ENCODE data around the gene EIF3CL. TPM values are rescaled to one million over a fixed set of nuclear protein-coding genes. Genes with fewer than 3 reads are reported as not detected.
A peak's percentile ranks its signal among the peaks of the same experiment; 100 is the strongest.
"Not testable (repeated sequence)": the region's sequence is repeated elsewhere in the genome, so short reads cannot be mapped to it uniquely, and the experiment has no call there.

EIF3CL gene, protein sequence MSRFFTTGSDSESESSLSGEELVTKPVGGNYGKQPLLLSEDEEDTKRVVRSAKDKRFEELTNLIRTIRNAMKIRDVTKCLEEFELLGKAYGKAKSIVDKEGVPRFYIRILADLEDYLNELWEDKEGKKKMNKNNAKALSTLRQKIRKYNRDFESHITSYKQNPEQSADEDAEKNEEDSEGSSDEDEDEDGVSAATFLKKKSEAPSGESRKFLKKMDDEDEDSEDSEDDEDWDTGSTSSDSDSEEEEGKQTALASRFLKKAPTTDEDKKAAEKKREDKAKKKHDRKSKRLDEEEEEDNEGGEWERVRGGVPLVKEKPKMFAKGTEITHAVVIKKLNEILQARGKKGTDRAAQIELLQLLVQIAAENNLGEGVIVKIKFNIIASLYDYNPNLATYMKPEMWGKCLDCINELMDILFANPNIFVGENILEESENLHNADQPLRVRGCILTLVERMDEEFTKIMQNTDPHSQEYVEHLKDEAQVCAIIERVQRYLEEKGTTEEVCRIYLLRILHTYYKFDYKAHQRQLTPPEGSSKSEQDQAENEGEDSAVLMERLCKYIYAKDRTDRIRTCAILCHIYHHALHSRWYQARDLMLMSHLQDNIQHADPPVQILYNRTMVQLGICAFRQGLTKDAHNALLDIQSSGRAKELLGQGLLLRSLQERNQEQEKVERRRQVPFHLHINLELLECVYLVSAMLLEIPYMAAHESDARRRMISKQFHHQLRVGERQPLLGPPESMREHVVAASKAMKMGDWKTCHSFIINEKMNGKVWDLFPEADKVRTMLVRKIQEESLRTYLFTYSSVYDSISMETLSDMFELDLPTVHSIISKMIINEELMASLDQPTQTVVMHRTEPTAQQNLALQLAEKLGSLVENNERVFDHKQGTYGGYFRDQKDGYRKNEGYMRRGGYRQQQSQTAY
- 10 to 100 TPM; 38.1 to 54.3 TPM for total RNA-seq
- 136 TPM for polyA plus RNA-seq (2013, experiment 1 of 2)
- polyA plus RNA-seq (2013, experiment 2 of 2): 124 TPM
- long read RNA-seq, experiment 1, partial matches to known transcripts: 45 of 47 reads
- long read RNA-seq, experiment 1, other reads (novel, unspliced or antisense): 2 of 47 reads
- long read RNA-seq, experiment 2, transcript EIF3CL-201 (21 exons, 3,085 nt): major isoform, 10 of 39 reads
- long read RNA-seq, experiment 2, partial matches to known transcripts: 26 of 39 reads
- long read RNA-seq, experiment 2, other reads (novel, unspliced or antisense): 2 of 39 reads
- long read RNA-seq, experiment 3, transcript EIF3CL-202 (21 exons, 3,053 nt): minor isoform, 5 of 127 reads
- long read RNA-seq, experiment 3, transcript EIF3CL-201 (21 exons, 3,085 nt): major isoform, 58 of 127 reads
- long read RNA-seq, experiment 3, partial matches to known transcripts: 46 of 127 reads
- long read RNA-seq, experiment 3, other reads (novel, unspliced or antisense): 18 of 127 reads
- long read RNA-seq, experiment 4, partial matches to known transcripts: 43 of 44 reads
- long read RNA-seq, experiment 4, other reads (novel, unspliced or antisense): 1 of 44 reads

DNA sequence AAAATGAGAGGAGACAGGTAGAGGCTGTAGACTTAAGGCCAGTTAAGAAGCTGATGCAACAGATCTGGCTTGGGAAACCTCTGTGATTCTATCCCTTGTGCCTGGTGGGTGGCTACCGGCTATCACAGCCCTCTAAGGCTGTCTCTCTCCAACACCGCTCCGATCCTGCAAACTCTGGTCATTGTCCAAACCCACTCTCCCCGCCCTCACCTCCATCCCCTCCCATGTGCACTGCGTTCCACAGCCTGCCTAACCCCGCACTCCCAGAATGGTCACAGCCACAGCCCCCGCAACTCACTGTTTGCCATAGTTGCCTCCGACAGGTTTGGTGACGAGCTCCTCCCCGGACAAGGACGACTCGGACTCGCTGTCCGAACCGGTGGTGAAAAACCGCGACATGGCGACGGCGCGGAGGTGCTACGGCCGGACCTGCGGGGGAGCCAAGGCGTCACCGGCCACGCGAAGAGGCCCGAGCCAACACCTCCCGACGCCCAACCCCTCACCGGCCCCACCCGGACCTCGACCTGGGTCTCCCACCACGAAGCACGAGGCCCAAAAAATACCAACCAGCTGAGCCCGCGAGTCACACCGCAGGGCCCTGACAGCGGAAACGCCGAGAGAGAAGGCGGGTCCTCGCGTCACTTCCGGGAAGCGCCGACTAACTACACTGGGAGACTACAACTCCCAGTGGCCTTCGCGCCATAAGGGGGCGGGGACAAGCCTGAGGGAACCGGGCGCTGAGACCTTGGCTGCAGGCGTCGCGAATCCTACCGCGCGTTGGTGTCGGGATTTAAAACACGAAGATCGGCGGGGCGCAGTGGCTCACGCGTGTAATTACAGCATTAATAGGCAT is at the start of gene EIF3CL:
EIF3CL (minus strand) TSS at position 622 of the 853 bp plus-strand sequence; CDS start at position 399, 223 bp downstream.
- H3K4me1 Mint-ChIP-seq; H3K4me3 ChIP-seq (ENCODE audit: low read length); H3K4me1 ChIP-seq (ENCODE audit: control insufficient read depth, insufficient read depth, low read length); H3K36me3 Mint-ChIP-seq (ENCODE audit: low read depth); H3K27ac ChIP-seq (ENCODE audit: low read depth, low read length); H3K27me3 ChIP-seq (ENCODE audit: control insufficient read depth, insufficient read depth, low read length, poor library complexity, severe bottlenecking); H3K27me3 Mint-ChIP-seq (ENCODE audit: insufficient read depth); H3K36me3 ChIP-seq (ENCODE audit: control insufficient read depth, insufficient read depth, low read length); H3K9me3 ChIP-seq (ENCODE audit: control insufficient read depth, low read length); H3K9ac ChIP-seq (ENCODE audit: extremely low read depth, low read length, poor library complexity, severe bottlenecking); H3K9me3 Mint-ChIP-seq; DNase-seq; H3K27ac Mint-ChIP-seq: not testable (repeated sequence)
- H3K4me3 Mint-ChIP-seq: peak within 1 kb of the TSS; percentile 50
- WGBS, 2 experiments (ENCODE audit: insufficient coverage in 1 of 2, insufficient read length in 1 of 2): no CpG with 5 or more reads among the region's 66 CpGs

DNA sequence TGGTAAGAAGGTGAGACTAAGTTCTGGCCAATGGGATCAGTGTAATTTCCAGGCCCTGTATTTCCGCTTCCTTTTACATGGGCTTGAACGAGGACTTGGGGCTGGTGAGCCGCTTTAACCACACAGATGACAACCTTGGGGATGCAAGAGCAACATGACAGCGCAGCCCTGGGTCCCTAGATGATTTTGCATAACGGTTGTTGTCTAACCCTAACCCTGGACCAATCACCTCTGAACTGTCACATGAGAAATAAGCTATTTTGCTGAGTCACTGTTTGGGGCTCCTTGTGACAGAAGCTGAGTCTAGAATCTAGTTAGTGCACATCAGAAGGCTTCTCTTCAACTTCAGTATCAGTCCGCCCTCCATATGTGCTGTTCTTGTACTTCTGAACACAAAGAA is 43.4 kb upstream of the EIF3CL start:
- not testable (repeated sequence) for H3K27ac ChIP-seq (ENCODE audit: low read depth, low read length); H3K4me1 Mint-ChIP-seq; H3K9ac ChIP-seq (ENCODE audit: extremely low read depth, low read length, poor library complexity, severe bottlenecking); H3K4me3 Mint-ChIP-seq; H3K27me3 ChIP-seq (ENCODE audit: control insufficient read depth, insufficient read depth, low read length, poor library complexity, severe bottlenecking); H3K4me1 ChIP-seq (ENCODE audit: control insufficient read depth, insufficient read depth, low read length); H3K9me3 ChIP-seq (ENCODE audit: control insufficient read depth, low read length); H3K27ac Mint-ChIP-seq; H3K36me3 Mint-ChIP-seq (ENCODE audit: low read depth); H3K4me3 ChIP-seq (ENCODE audit: low read length); H3K9me3 Mint-ChIP-seq; H3K36me3 ChIP-seq (ENCODE audit: control insufficient read depth, insufficient read depth, low read length); H3K27me3 Mint-ChIP-seq (ENCODE audit: insufficient read depth); DNase-seq
- WGBS, 2 experiments (ENCODE audit: insufficient coverage in 1 of 2, insufficient read length in 1 of 2): no CpG with 5 or more reads among the region's 6 CpGs

DNA sequence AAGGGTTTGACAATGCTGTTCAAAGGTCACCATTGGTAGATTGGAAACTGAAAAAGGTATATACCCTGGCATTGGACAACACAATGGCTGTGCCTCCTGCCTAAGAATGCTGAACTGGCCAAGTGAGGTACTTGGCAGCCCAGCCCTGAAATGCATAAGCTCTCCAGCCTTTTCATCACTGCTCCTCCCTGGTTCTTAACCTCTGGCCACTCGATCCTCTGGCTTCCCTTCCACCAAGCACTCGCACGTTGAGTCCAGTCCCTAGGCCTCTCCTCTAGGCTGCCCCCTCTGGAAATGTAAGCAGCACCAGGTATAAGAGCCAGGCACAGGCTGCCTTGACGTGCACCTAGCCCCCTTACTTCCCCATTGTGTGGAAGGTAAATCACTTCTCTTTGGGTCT is 42.7 kb upstream of the EIF3CL start:
- no CpG with 5 or more reads among the region's 4 CpGs for WGBS, 2 experiments (ENCODE audit: insufficient coverage in 1 of 2, insufficient read length in 1 of 2)
- H3K4me3 Mint-ChIP-seq; H3K4me3 ChIP-seq (ENCODE audit: low read length); H3K27ac ChIP-seq (ENCODE audit: low read depth, low read length); H3K27me3 Mint-ChIP-seq (ENCODE audit: insufficient read depth); H3K36me3 ChIP-seq (ENCODE audit: control insufficient read depth, insufficient read depth, low read length); H3K27ac Mint-ChIP-seq; H3K36me3 Mint-ChIP-seq (ENCODE audit: low read depth); H3K9me3 ChIP-seq (ENCODE audit: control insufficient read depth, low read length); DNase-seq; H3K9me3 Mint-ChIP-seq; H3K4me1 ChIP-seq (ENCODE audit: control insufficient read depth, insufficient read depth, low read length); H3K9ac ChIP-seq (ENCODE audit: extremely low read depth, low read length, poor library complexity, severe bottlenecking); H3K4me1 Mint-ChIP-seq; H3K27me3 ChIP-seq (ENCODE audit: control insufficient read depth, insufficient read depth, low read length, poor library complexity, severe bottlenecking): not testable (repeated sequence)

DNA sequence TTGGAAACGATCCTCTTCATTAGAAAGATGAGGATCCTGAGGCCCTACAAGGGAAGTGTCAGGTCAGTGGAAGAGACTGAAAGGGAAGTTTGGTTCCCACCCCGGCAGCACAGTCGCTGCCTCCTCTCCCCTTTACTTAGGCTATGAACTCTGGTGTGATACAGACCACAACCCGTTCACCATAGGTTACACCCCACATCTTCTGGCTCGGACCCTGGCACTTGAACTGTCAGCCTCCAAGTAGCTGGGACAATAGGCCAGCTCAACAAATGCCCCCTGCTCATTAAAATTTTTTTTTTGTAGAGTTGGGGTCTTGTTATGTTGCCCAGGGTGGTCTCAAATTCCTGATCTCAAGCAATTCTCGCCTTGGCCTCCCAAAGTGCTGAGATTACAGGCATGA is 40.3 kb upstream of the EIF3CL start:
- not testable (repeated sequence) for H3K9me3 Mint-ChIP-seq; H3K36me3 ChIP-seq (ENCODE audit: control insufficient read depth, insufficient read depth, low read length); H3K4me3 ChIP-seq (ENCODE audit: low read length); H3K4me3 Mint-ChIP-seq; H3K27me3 Mint-ChIP-seq (ENCODE audit: insufficient read depth); DNase-seq; H3K36me3 Mint-ChIP-seq (ENCODE audit: low read depth); H3K27ac ChIP-seq (ENCODE audit: low read depth, low read length); H3K4me1 ChIP-seq (ENCODE audit: control insufficient read depth, insufficient read depth, low read length); H3K27me3 ChIP-seq (ENCODE audit: control insufficient read depth, insufficient read depth, low read length, poor library complexity, severe bottlenecking); H3K9ac ChIP-seq (ENCODE audit: extremely low read depth, low read length, poor library complexity, severe bottlenecking); H3K27ac Mint-ChIP-seq; H3K4me1 Mint-ChIP-seq; H3K9me3 ChIP-seq (ENCODE audit: control insufficient read depth, low read length)
- WGBS, 2 experiments (ENCODE audit: insufficient coverage in 1 of 2, insufficient read length in 1 of 2): 89% methylated on average over 2 of the region's 6 CpGs; no CpG with 5 or more reads in 1 of the 2 experiments

DNA sequence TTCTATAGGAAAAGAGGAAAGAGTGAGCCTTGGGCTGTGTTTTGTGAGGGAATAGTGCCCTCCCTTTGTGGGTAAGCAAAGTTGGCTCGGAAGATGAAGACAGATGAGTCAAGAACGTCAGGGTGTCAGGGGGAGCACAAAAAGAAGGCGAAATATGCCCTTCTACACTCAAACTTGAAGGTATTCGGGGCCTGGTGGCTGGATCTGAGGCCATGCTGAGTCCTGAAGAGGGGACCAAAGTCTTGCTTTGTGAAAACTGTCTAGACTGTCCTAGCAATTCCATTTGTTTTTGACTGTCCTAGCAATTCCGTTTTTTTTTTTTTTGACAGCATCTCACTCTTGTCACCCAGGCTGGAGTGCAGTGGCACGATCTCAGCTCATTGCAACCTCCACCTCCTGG is 35.3 kb upstream of the EIF3CL start:
- not testable (repeated sequence) for H3K4me3 Mint-ChIP-seq; H3K36me3 Mint-ChIP-seq (ENCODE audit: low read depth)

DNA sequence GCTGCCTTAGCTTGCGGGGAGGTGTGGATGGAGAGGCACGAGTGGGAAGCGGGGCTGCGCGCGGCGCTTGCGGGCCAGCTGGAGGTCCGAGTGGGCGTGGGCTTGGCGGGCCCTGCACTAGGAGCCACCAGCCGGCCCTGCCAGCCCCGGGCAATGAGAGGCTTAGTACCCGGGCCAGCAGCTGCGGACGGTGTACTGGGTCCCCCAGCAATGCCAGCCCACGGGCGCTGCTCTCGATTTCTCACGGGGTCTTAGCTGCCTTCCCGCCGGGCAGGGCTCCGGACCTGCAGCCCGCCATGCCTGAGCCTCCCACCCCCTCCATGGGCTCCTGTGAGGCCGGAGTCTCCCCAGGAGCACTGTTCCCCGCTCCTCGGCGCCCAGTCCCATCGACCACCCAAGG is 31.7 kb upstream of the EIF3CL start:
- H3K27ac Mint-ChIP-seq; H3K9ac ChIP-seq (ENCODE audit: extremely low read depth, low read length, poor library complexity, severe bottlenecking); H3K4me3 Mint-ChIP-seq; H3K36me3 ChIP-seq (ENCODE audit: control insufficient read depth, insufficient read depth, low read length); H3K36me3 Mint-ChIP-seq (ENCODE audit: low read depth); H3K4me1 ChIP-seq (ENCODE audit: control insufficient read depth, insufficient read depth, low read length); H3K9me3 ChIP-seq (ENCODE audit: control insufficient read depth, low read length); H3K27me3 ChIP-seq (ENCODE audit: control insufficient read depth, insufficient read depth, low read length, poor library complexity, severe bottlenecking); H3K27ac ChIP-seq (ENCODE audit: low read depth, low read length); H3K4me3 ChIP-seq (ENCODE audit: low read length); H3K9me3 Mint-ChIP-seq; H3K27me3 Mint-ChIP-seq (ENCODE audit: insufficient read depth); H3K4me1 Mint-ChIP-seq: not testable (repeated sequence)
- 100% methylated on average over 2 of the region's 29 CpGs; no CpG with 5 or more reads in 1 of the 2 experiments for WGBS, 2 experiments (ENCODE audit: insufficient coverage in 1 of 2, insufficient read length in 1 of 2)
- DNase-seq: peak; percentile 12

More for the DNA sequence above, 35.3 kb upstream of the EIF3CL start:
- not testable (repeated sequence) for H3K36me3 ChIP-seq (ENCODE audit: control insufficient read depth, insufficient read depth, low read length); H3K27ac ChIP-seq (ENCODE audit: low read depth, low read length); H3K4me1 Mint-ChIP-seq; H3K4me1 ChIP-seq (ENCODE audit: control insufficient read depth, insufficient read depth, low read length); H3K4me3 ChIP-seq (ENCODE audit: low read length); DNase-seq; H3K27me3 ChIP-seq (ENCODE audit: control insufficient read depth, insufficient read depth, low read length, poor library complexity, severe bottlenecking); H3K27ac Mint-ChIP-seq; H3K9ac ChIP-seq (ENCODE audit: extremely low read depth, low read length, poor library complexity, severe bottlenecking); H3K9me3 ChIP-seq (ENCODE audit: control insufficient read depth, low read length); H3K27me3 Mint-ChIP-seq (ENCODE audit: insufficient read depth); H3K9me3 Mint-ChIP-seq
- no CpG with 5 or more reads among the region's 6 CpGs for WGBS, 2 experiments (ENCODE audit: insufficient coverage in 1 of 2, insufficient read length in 1 of 2)

Measured in endodermal cell (in vitro differentiated cells).